Measurements from ENCODE around the gene CREB1.

- TF ChIP-seq POLR2A (IDR thresholded peaks at IDR 0.05): no peak
- TF ChIP-seq, protein P1, sequence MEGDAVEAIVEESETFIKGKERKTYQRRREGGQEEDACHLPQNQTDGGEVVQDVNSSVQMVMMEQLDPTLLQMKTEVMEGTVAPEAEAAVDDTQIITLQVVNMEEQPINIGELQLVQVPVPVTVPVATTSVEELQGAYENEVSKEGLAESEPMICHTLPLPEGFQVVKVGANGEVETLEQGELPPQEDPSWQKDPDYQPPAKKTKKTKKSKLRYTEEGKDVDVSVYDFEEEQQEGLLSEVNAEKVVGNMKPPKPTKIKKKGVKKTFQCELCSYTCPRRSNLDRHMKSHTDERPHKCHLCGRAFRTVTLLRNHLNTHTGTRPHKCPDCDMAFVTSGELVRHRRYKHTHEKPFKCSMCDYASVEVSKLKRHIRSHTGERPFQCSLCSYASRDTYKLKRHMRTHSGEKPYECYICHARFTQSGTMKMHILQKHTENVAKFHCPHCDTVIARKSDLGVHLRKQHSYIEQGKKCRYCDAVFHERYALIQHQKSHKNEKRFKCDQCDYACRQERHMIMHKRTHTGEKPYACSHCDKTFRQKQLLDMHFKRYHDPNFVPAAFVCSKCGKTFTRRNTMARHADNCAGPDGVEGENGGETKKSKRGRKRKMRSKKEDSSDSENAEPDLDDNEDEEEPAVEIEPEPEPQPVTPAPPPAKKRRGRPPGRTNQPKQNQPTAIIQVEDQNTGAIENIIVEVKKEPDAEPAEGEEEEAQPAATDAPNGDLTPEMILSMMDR (IDR thresholded peaks at IDR 0.05): no peak
Measured at GRCh38 chr2:207571370-207571769, 41.6 kb downstream of the CREB1 start.

Measured in thyroid gland (tissue), 4 donors.